Measurements from ENCODE around the gene M1AP. TPM values are rescaled to one million over a fixed set of nuclear protein-coding genes. Genes with fewer than 3 reads are reported as not detected.

Gene M1AP
- total RNA-seq, 2 experiments from 2014 or later, result not detected

GRCh38 chr2:74618410-74619083, 29.6 kb downstream of the M1AP start:
- Mint-ChIP-seq H3K27ac (no peak overlapping the region), H3K9me3 (ENCODE audit: insufficient read depth) (no peaks in the 10 kb centered on the region), H3K4me3 (no peak overlapping the region), H3K4me1 (ENCODE audit: low read depth) (peaks cover 12% of the 10 kb centered on the region), H3K27me3 (ENCODE audit: low read depth) (peaks cover 30% of the 10 kb centered on the region), H3K36me3 (ENCODE audit: low read depth) (peaks cover 1% of the 10 kb centered on the region)
- ChIA-PET CTCF (no interaction called here), POLR2A (no interaction called here)
- no peak for ATAC-seq
- DNase-seq, result no peak

- Mint-ChIP-seq H3K27me3 (ENCODE audit: low read depth) (peaks cover 36% of the 10 kb centered on the region), H3K4me3 (no peak overlapping the region), H3K9me3 (ENCODE audit: insufficient read depth) (no peaks in the 10 kb centered on the region), H3K4me1 (ENCODE audit: low read depth) (peaks cover 12% of the 10 kb centered on the region), H3K36me3 (ENCODE audit: low read depth) (peaks cover 1% of the 10 kb centered on the region), H3K27ac (no peak overlapping the region)
- DNase-seq, result no peak
- ChIA-PET CTCF (interaction anchor here (0.7 kb wide), 1 partner anchor 74 kb away, joined by 3 read pairs; no protein-coding TSS in a partner anchor), POLR2A (no interaction called here)
- no peak for ATAC-seq
These were observed 31.0 kb downstream of the M1AP start for GRCh38 chr2:74617122-74617521.

GRCh38 chr2:74606927-74607326, 41.2 kb downstream of the M1AP start:
- peaks cover 50% of the 10 kb centered on the region for H3K27me3 Mint-ChIP-seq (ENCODE audit: low read depth)
- DNase-seq, result no peak
- no peak overlapping the region for H3K4me3 Mint-ChIP-seq
- no peaks in the 10 kb centered on the region for H3K9me3 Mint-ChIP-seq (ENCODE audit: insufficient read depth)
- H3K27ac Mint-ChIP-seq, result no peak overlapping the region
- ATAC-seq, result no peak
- H3K36me3 Mint-ChIP-seq (ENCODE audit: low read depth), result no peaks in the 10 kb centered on the region
- POLR2A ChIA-PET, result no interaction called here
- peaks cover 21% of the 10 kb centered on the region for H3K4me1 Mint-ChIP-seq (ENCODE audit: low read depth)
- CTCF ChIA-PET, result no interaction called here

GRCh38 chr2:74603282-74604000, 44.7 kb downstream of the M1AP start:
- no peak overlapping the region for H3K4me3 Mint-ChIP-seq
- H3K4me1 Mint-ChIP-seq (ENCODE audit: low read depth), result peaks cover 21% of the 10 kb centered on the region
- H3K36me3 Mint-ChIP-seq (ENCODE audit: low read depth), result no peaks in the 10 kb centered on the region
- ChIA-PET POLR2A (interaction anchor here (0.6 kb wide), 1 partner anchor 121 kb away, joined by 3 read pairs; no protein-coding TSS in a partner anchor), CTCF (interaction anchor here (8.1 kb wide), 1 partner anchor 16 kb away, joined by 83 read pairs; no protein-coding TSS in a partner anchor)
- ATAC-seq (peak; percentile 75), DNase-seq (peak; percentile 33)
- no peaks in the 10 kb centered on the region for H3K9me3 Mint-ChIP-seq (ENCODE audit: insufficient read depth)
- H3K27me3 Mint-ChIP-seq (ENCODE audit: low read depth), result peaks cover 37% of the 10 kb centered on the region
- H3K27ac Mint-ChIP-seq, result peak overlapping the region; percentile 47

- H3K36me3 Mint-ChIP-seq (ENCODE audit: low read depth), result no peaks in the 10 kb centered on the region
- no peaks in the 10 kb centered on the region for H3K9me3 Mint-ChIP-seq (ENCODE audit: insufficient read depth)
- DNase-seq (no peak), ATAC-seq (no peak)
- ChIA-PET CTCF (interaction anchor here (1.8 to 8.1 kb wide), 2 partner anchors 15 to 120 kb away, joined by 4 to 83 read pairs; partner anchors contain the start of genes CCDC142 and TTC31), POLR2A (no interaction called here)
- no peak overlapping the region for H3K27ac Mint-ChIP-seq
- peaks cover 21% of the 10 kb centered on the region for H3K4me1 Mint-ChIP-seq (ENCODE audit: low read depth)
- peaks cover 31% of the 10 kb centered on the region for H3K27me3 Mint-ChIP-seq (ENCODE audit: low read depth)
- no peak overlapping the region for H3K4me3 Mint-ChIP-seq
These were observed 45.4 kb downstream of the M1AP start for GRCh38 chr2:74602586-74603281.

- H3K27ac Mint-ChIP-seq, result no peak overlapping the region
- no peak for DNase-seq
- no peak for ATAC-seq
- peaks cover 21% of the 10 kb centered on the region for H3K4me1 Mint-ChIP-seq (ENCODE audit: low read depth)
- H3K9me3 Mint-ChIP-seq (ENCODE audit: insufficient read depth), result no peaks in the 10 kb centered on the region
- no peak overlapping the region for H3K4me3 Mint-ChIP-seq
- CTCF ChIA-PET, result interaction anchor here (8.1 kb wide), 1 partner anchor 12 kb away, joined by 83 read pairs; no protein-coding TSS in a partner anchor
- H3K27me3 Mint-ChIP-seq (ENCODE audit: low read depth), result peaks cover 40% of the 10 kb centered on the region
- no peaks in the 10 kb centered on the region for H3K36me3 Mint-ChIP-seq (ENCODE audit: low read depth)
- POLR2A ChIA-PET, result interaction anchor here (0.6 kb wide), 1 partner anchor 14 kb away, joined by 3 read pairs; no protein-coding TSS in a partner anchor
These were observed 48.5 kb downstream of the M1AP start for GRCh38 chr2:74599676-74600075.

GRCh38 chr2:74597410-74597809, 50.7 kb downstream of the M1AP start:
- Mint-ChIP-seq H3K9me3 (ENCODE audit: insufficient read depth) (no peaks in the 10 kb centered on the region), H3K27ac (no peak overlapping the region), H3K36me3 (ENCODE audit: low read depth) (no peaks in the 10 kb centered on the region), H3K27me3 (ENCODE audit: low read depth) (peaks cover 44% of the 10 kb centered on the region), H3K4me1 (ENCODE audit: low read depth) (peaks cover 1% of the 10 kb centered on the region), H3K4me3 (no peak overlapping the region)
- POLR2A ChIA-PET, result no interaction called here
- CTCF ChIA-PET, result interaction anchor here (8.1 kb wide), 1 partner anchor 10 kb away, joined by 83 read pairs; no protein-coding TSS in a partner anchor
- DNase-seq (no peak), ATAC-seq (no peak)

GRCh38 chr2:74596584-74596983, 51.5 kb downstream of the M1AP start:
- H3K4me1 Mint-ChIP-seq (ENCODE audit: low read depth), result no peaks in the 10 kb centered on the region
- CTCF ChIA-PET, result interaction anchor here (8.1 kb wide), 1 partner anchor 9 kb away, joined by 83 read pairs; no protein-coding TSS in a partner anchor
- no peak for ATAC-seq

GRCh38 chr2:74593826-74594772, 54.0 kb downstream of the M1AP start:
- no peaks in the 10 kb centered on the region for H3K9me3 Mint-ChIP-seq (ENCODE audit: insufficient read depth)
- peaks cover 38% of the 10 kb centered on the region for H3K27me3 Mint-ChIP-seq (ENCODE audit: low read depth)
- CTCF ChIA-PET, result interaction anchor here (1.3 to 1.5 kb wide), 2 partner anchors 112 to 121 kb away, joined by 3 to 4 read pairs; no protein-coding TSS in a partner anchor
- DNase-seq (no peak), ATAC-seq (no peak)
- no peak overlapping the region for H3K27ac Mint-ChIP-seq
- H3K36me3 Mint-ChIP-seq (ENCODE audit: low read depth), result no peaks in the 10 kb centered on the region
- H3K4me3 Mint-ChIP-seq, result no peak overlapping the region
- H3K4me1 Mint-ChIP-seq (ENCODE audit: low read depth), result no peaks in the 10 kb centered on the region
- POLR2A ChIA-PET, result no interaction called here

More at GRCh38 chr2:74596584-74596983, 51.5 kb downstream of the M1AP start:
- Mint-ChIP-seq H3K9me3 (ENCODE audit: insufficient read depth) (no peaks in the 10 kb centered on the region), H3K4me3 (no peak overlapping the region), H3K27me3 (ENCODE audit: low read depth) (peaks cover 41% of the 10 kb centered on the region), H3K36me3 (ENCODE audit: low read depth) (no peaks in the 10 kb centered on the region), H3K27ac (no peak overlapping the region)
- POLR2A ChIA-PET, result interaction anchor here (0.7 kb wide), 1 partner anchor 56 kb away, joined by 3 read pairs; no protein-coding TSS in a partner anchor
- no peak for DNase-seq

GRCh38 chr2:74588664-74589063, 59.5 kb downstream of the M1AP start:
- DNase-seq (no peak), ATAC-seq (no peak)
- Mint-ChIP-seq H3K36me3 (ENCODE audit: low read depth) (no peaks in the 10 kb centered on the region), H3K4me1 (ENCODE audit: low read depth) (peaks cover 25% of the 10 kb centered on the region), H3K27ac (no peak overlapping the region), H3K27me3 (ENCODE audit: low read depth) (peaks cover 19% of the 10 kb centered on the region), H3K4me3 (no peak overlapping the region), H3K9me3 (ENCODE audit: insufficient read depth) (no peaks in the 10 kb centered on the region)
- ChIA-PET POLR2A (interaction anchor here (0.6 to 1.8 kb wide), 2 partner anchors 21 to 34 kb away, joined by 3 to 4 read pairs; no protein-coding TSS in a partner anchor), CTCF (interaction anchor here (0.7 to 9.2 kb wide), 24 partner anchors 11 to 409 kb away, joined by 3 to 231 read pairs (median 8); partner anchors contain the start of genes AUP1, CCDC142, DQX1 and HTRA2)
